Measurements from ENCODE around the gene MYL7. TPM values are rescaled to one million over a fixed set of nuclear protein-coding genes. Genes with fewer than 3 reads are reported as not detected.

Gene MYL7
- total RNA-seq, 1 donor from 2014 or later = not detected

DNA sequence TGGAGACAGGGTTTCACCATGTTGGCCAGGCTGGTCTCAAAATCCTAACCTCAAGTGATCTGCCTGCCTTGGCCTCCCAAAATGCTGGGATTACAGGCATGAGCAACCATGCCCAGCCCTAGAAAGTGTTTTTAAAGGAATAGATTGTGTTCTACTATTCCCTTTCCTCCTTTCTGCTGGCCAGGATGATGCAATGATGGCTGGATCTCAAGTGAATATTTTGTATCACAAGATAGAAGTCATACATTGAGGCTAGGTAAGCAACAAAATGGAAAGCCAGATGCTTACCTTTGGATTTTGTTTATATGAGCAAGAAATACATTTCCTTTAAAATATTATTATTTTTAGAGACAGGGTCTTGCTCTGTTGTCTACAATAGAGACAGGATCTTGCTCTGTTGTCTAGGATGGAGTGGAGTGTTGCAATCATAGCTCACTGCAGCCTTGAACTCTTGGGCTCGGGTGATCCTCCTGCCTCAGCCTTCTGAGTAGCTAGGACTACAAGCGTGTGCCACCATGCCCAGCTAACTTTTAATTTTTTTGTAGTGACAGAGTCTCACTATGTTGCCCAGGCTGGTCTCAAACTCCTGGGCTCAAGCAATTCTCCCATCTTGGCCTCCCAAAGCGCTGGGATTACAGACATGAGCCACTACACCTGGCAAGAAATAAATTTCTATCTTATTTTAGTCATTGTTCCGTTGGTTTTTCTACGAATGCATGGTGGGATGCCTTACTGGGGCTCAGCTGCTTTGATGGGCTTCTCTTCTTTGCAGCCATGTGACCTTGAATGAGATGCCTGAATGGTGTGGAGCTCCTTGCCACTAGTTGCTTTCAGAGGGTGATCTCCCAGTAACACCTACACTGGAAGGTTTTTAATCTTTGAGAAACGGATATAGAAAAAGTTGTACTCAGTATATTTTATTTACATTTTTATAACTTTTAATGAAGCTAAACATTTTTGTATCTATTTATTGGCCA is 42.8 kb downstream of the MYL7 start:
- no peak for ATAC-seq

DNA sequence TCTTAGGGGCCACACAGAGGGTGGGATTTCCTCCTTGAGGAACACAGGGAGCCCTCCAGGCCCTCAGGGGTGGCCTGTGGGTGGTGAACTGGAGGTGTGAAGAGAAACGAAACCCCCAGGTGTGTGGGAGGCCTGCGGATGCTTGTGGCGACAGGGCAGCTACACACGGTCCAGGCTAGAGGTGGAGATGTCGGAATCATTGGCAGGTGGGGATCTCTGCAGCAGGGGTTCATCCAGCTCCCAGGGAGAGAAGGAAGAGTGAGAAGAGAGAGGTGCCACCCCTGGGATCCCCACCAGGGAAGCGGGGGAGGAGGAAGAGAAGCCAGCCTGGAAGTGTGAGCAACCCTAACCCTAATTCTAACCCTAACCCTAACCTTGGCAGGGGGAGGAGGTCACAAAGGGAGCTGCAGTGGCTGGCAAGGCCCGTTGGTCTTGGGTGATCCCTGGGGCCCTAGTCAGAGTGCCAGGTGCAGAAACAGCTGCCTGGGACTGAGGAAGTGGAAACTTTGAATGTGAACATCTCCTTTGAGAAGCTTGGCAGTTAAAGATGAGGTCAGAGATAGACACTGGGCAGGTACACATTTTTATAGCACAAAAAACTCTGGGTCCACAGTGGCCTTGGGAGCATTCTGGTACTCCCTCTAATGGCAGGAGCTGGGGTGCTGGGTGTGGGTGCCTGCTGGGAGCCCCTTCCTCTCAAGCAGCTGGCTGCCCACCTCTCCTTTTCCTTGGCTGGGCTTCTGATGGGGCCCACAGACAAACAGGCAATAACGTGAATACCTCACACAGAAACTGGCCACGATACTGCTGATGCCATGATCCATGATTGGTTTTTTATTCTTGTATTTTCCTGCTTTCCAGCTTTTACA is 43.8 kb downstream of the MYL7 start:
- ATAC-seq = no peak

DNA sequence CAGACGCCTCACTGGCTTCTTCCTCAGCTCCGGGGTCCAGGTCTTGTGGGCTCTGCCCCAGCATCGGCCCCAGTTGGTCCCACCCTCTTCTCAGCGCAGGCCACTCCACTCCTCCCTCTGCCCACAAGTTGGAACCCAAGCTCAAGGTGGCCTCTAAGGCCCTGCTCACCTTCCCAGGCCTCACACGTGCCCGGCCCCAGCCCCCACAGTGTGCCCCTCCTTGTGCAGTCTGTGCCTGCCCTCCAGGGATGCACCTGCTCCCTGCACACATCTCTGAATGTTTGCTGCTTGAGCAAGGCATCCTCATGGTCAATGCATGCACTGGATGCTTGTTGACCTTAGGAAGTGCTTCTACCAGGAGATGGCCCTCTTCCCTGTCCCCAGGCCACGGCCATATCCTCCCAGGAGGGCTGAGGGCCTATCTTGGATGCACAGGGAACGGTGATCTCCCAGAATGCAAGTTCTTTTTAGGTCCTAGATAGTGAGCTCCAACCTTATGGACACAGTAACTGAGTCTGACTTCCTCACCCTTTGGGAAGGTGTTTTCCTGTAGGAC is 44.7 kb downstream of the MYL7 start:
- no peak for ATAC-seq

DNA sequence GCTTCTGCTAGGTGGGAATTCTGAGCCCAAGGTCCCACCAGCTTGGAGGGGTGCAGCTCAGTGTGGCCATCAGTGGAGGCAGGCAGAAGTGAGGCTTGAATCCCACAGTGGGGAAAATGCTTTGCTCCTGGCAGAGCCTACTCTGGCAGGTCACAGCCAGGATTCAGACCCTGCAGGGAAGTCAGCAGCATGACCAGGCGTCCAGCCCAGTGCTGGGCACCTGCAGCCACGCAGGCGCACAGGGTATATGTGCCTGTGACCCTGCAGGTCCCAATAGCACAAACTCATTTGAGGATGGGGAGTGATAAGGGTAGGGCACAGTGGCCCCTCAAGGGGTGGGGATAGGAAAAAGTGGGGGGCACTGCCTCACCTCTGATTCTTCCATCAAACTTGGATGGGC is 45.4 kb downstream of the MYL7 start:
- no peak for ATAC-seq

DNA sequence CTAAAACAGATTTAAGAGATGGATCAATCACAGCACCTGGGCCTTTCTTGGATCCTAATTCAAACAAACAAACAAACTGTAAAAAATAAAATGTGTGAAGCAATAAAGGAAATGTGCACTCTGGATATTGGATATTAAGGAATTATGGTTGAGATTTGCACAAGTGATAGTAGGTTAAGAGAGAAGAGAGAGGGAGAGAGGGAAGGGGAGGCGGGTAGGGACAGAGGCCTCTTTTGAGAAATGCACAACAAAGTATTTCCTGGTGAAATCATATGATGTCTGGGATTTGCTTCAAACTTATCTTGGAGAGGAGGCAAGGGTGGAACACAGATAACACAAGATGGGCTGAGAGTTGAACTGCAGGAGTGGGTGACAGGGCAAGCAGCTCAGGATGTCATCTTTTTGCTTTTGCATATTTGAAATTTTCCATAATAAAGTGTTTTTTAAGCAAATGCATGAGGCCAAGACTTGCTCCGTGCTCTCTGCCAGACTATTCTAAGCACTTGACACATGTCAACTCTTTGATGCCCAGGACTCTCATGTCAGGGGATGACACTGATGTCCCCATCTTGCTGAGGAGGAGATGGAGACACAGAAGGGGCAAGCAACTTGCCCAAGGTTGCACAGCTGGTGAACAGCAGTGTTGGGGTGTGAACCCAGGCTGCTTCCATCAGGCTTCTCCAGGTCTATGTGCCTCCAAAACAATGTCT is 46.1 kb downstream of the MYL7 start:
- ATAC-seq = no peak

DNA sequence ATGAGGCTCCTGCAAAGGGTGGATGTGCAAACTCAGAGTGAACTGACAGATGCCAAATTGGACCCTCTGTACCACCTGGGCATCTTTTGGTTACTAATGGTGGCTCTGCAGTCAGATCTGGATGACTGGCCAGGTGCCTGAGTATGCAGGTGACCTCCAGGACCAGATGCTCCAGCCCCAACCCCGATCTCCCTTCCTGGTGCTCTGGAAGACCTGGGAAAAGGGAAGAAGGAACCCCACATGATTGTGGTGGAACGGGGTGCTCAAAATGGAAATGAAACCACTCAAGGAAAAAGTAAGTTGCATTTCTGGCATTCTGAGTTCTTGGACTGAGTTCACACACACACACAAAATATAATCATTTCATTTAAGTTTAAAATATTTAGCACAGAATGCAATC is 46.8 kb downstream of the MYL7 start:
- ATAC-seq = no peak

DNA sequence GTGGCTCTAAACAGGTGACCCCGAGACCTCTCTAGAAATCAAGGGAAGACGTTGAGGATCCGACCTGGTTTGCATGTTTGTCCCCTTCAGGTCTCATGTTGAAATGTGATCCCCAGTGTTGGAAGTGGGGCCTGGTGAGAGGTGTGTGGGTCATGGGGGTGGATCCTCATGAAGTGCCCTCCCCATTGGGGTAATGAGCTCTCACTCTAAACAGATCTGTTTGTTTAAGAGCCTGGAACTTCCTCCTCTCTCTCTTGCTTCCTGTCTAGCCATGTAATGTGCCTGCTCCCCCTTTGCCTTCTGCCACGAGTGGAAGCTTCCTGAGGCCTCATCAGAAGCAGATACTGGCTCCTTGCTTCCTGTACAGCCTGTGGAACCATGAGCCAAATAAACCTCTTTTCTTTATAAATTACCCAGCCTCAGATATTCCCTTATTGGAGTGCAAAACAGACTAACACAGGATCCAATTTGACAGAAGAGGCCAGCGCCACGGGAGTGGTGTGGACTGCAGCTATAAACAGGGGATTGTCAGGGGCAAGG is 48.0 kb downstream of the MYL7 start:
- ATAC-seq = no peak

Other genes with a start within 250 kb of the MYL7 start
- 20.6 TPM for gene URGCP, start 234.7 kb downstream of the MYL7 start, total RNA-seq
- 9.2 TPM for gene UBE2D4, start 214.9 kb downstream of the MYL7 start, total RNA-seq
- gene SPDYE1, start 143.4 kb downstream of the MYL7 start, total RNA-seq = not detected
- gene DBNL, start 96.6 kb downstream of the MYL7 start, total RNA-seq = 157 TPM
- 2.6 TPM for gene PGAM2, start 75.8 kb downstream of the MYL7 start, total RNA-seq
- gene POLM, start 58.8 kb downstream of the MYL7 start, total RNA-seq = 14.8 TPM
- gene AEBP1, start 37.0 kb downstream of the MYL7 start, total RNA-seq = 6.7 TPM
- 104 TPM for gene POLD2, start 17.8 kb downstream of the MYL7 start, total RNA-seq
- gene GCK, start 48.1 kb upstream of the MYL7 start, total RNA-seq = not detected
- 65.2 TPM for gene YKT6, start 59.6 kb upstream of the MYL7 start, total RNA-seq
- 1.1 TPM for gene CAMK2B, start 184.3 kb upstream of the MYL7 start, total RNA-seq

All from esophagus mucosa (tissue), 1 donor.